Stomach (tissue), 19 donors: ENCODE data around the gene MAP7. TPM values are rescaled to one million over a fixed set of nuclear protein-coding genes. Genes with fewer than 3 reads are reported as not detected.

Experiments used
- DNase-seq, 2 donors: peaks; one replicate each; pipeline versions ENCODE4 v3.0.0 to v3.0.0-alpha.2; 2013 to 2019
- H3K27ac ChIP-seq, 5 donors: fragments of 200-600 bp in 4 of 5; sonication (generic) in 4 of 5; one replicate each; pipeline ENCODE4 v1.5.1; 2013 to 2019; ENCODE audit warnings: mild to moderate bottlenecking in 1 of 5, moderate library complexity in 1 of 5
- H3K27me3 ChIP-seq, 3 donors: fragments of 200-600 bp; sonication (generic); one replicate each; pipeline ENCODE4 v1.5.1; 2017 to 2019; ENCODE audit warnings: mixed run types in 1 of 3
- H3K36me3 ChIP-seq, 4 donors: fragments of 200-600 bp; sonication (generic); 1 replicate in 3 of 4; 2 replicates in 1 of 4; pipeline ENCODE4 v1.5.1; 2016 to 2019
- H3K4me1 ChIP-seq, 4 donors: fragments of 200-600 bp; sonication (generic); one replicate each; pipeline ENCODE4 v1.5.1; 2016 to 2019
- H3K4me3 ChIP-seq, 4 donors: fragments of 200-600 bp; sonication (generic) in 3 of 4; one replicate each; pipeline ENCODE4 v1.5.1; 2016 to 2019; ENCODE audit warnings: mild to moderate bottlenecking in 1 of 4
- H3K9me3 ChIP-seq, 4 donors: fragments of 200-600 bp; sonication (generic); one replicate each; pipeline ENCODE4 v1.5.1; 2016 to 2019
- EP300 ChIP-seq: sonication (generic); formaldehyde crosslinking; IDR thresholded peaks from one replicate; pipeline ENCODE4 v1.6.1; 2017; ENCODE audit warnings: antibody characterized with exemption
- POLR2A ChIP-seq, 4 donors: fragments of 450-650 bp; IDR thresholded peaks; one replicate each; pipeline ENCODE4 v1.6.1; 2016; ENCODE audit warnings: antibody characterized with exemption in 4 of 4, control low read depth in 2 of 4, mild to moderate bottlenecking in 1 of 4, moderate library complexity in 1 of 4
- POLR2AphosphoS5 ChIP-seq, 3 donors: sonication (generic); formaldehyde crosslinking; IDR thresholded peaks; one replicate each; pipeline ENCODE4 v1.6.1; 2016; ENCODE audit warnings: antibody characterized with exemption in 3 of 3
- WGBS, 5 donors: extraction: QIAGEN DNeasy Blood & Tissue Kit in 3 of 5; methylation state at CpG; one replicate each; pipeline versions ENCODE4 v1.1.5 to v1.1.7; 2013 to 2018; 5-methylcytosine and 5-hydroxymethylcytosine counted together
- intact Hi-C: fragments of 100-400 bp; cut with DNase I; formaldehyde crosslinking; loops from one replicate; pipeline ENCODE4 v1.15.1; 2023; ENCODE audit warnings: low total_unique reads
- long read RNA-seq, 10 donors: transcript quantifications; one replicate each; lab custom pipeline, GENCODE V29; 2026
- polyA plus RNA-seq, 3 donors: library from polyadenylated mRNA; stranded (reverse); fragments of 200-250 nt; gene quantifications; one replicate each; pipeline ENCODE4 v1.2.3, GENCODE V29; 2013
- total RNA-seq, 5 donors: library from RNA; depleted of rRNA; stranded (reverse); fragments of >200 nt; gene quantifications; one replicate each; pipeline versions ENCODE4 v1.1.0 to v1.2.3, GENCODE V29; 2014 to 2016
- TF ChIP-seq, protein P1 (sequence below), 7 experiments: fragments of 450-650 bp in 4 of 7; fragments of 200-600 bp in 3 of 7; sonication (generic) in 3 of 7; IDR thresholded peaks; one replicate each; pipeline ENCODE4 v1.5.1; 2016 to 2019; ENCODE audit warnings: antibody characterized with exemption in 7 of 7, control low read depth in 2 of 7, mild to moderate bottlenecking in 1 of 7
- donor health status: healthy with polysubstance abuse.
- donor health status: Bipolar disorder and iron deficiency.
- donor health status: healthy.

The MAP7 gene
- total RNA-seq (10 to 100 TPM in 3 of 5 donors, 1 to 10 TPM in 2; 2.3 to 28.3 (median 14.5) TPM), polyA plus RNA-seq (10 to 100 TPM in 1 of 3 donors, 1 to 10 TPM in 2; 7.6 to 11.6 (median 7.8) TPM)
- long read RNA-seq, donor 1, result 0 reads
- long read RNA-seq, donor 2, full-length matches to known transcripts, result 3 of 3 reads
- long read RNA-seq, donor 2, partial matches to known transcripts, result 0 of 3 reads
- long read RNA-seq, donor 2, other reads (novel, unspliced or antisense), result 0 of 3 reads
- long read RNA-seq, donor 3, full-length matches to known transcripts, result 1 of 1 reads
- long read RNA-seq, donor 3, partial matches to known transcripts, result 0 of 1 reads
- long read RNA-seq, donor 3, other reads (novel, unspliced or antisense), result 0 of 1 reads
- long read RNA-seq, donor 4, result 0 reads
- long read RNA-seq, donor 5, full-length matches to known transcripts, result 2 of 2 reads
- long read RNA-seq, donor 5, partial matches to known transcripts, result 0 of 2 reads
- long read RNA-seq, donor 5, other reads (novel, unspliced or antisense), result 0 of 2 reads
- long read RNA-seq, donor 6, full-length matches to known transcripts, result 7 of 7 reads
- long read RNA-seq, donor 6, partial matches to known transcripts, result 0 of 7 reads
- long read RNA-seq, donor 6, other reads (novel, unspliced or antisense), result 0 of 7 reads
- long read RNA-seq, donor 7, full-length matches to known transcripts, result 2 of 2 reads
- long read RNA-seq, donor 7, partial matches to known transcripts, result 0 of 2 reads
- long read RNA-seq, donor 7, other reads (novel, unspliced or antisense), result 0 of 2 reads
- long read RNA-seq, donor 8, full-length matches to known transcripts, result 1 of 1 reads
- long read RNA-seq, donor 8, partial matches to known transcripts, result 0 of 1 reads
- long read RNA-seq, donor 8, other reads (novel, unspliced or antisense), result 0 of 1 reads
- long read RNA-seq, donor 9, full-length matches to known transcripts, result 1 of 1 reads
- long read RNA-seq, donor 9, partial matches to known transcripts, result 0 of 1 reads
- long read RNA-seq, donor 9, other reads (novel, unspliced or antisense), result 0 of 1 reads
- long read RNA-seq, donor 10, full-length matches to known transcripts, result 1 of 1 reads
- long read RNA-seq, donor 10, partial matches to known transcripts, result 0 of 1 reads
- long read RNA-seq, donor 10, other reads (novel, unspliced or antisense), result 0 of 1 reads

DNA sequence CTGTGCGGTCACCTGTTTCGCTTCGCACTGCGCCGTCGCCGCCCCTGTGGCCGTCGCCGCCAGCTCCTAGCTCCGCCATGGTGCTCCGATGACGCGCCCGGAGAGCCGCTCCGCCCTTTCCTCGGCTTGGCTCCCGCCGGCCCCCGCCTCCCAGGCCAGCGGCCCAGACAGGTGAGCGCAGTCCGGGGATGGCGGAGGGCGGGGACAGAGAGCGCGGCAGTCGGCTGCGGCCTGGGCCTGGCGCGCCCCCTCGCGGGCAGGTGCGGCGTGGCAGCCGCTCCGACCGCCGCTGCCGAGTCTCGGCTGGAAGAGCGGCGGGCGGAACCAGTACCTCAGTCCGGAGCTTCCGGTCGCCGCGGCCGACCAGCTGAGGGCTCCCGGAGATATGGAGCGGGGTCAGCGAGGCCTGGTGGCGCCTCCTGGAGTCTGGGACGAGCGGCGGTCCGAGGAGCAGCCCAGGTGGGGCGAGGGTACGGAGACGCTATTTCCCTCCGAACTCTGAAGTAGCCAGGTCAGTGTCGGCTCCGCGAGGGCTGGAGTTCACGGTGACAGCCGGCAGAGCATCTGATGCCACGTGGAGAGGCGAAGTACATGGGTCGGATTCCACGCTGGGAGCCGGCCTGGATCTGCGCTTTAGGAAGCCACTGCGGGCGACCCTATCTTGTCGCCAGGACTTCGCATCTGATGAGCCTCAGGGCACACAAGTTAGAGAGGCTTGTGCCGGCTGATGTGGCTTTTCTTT is at the start of gene MAP7:
TSS of gene MAP7 (minus strand) at position 93 of the 742 bp plus-strand sequence. CDS start at position 79, 14 bp downstream.
- intact Hi-C loops, result no loop called here
- Histone ChIP-seq H3K27ac (peak within 1 kb of the TSS; percentile 83 to 96 (median 88)), H3K9me3 (no peaks in the 10 kb centered on the region), H3K4me3 (peak within 1 kb of the TSS; percentile 73 to 80 (median 79)), H3K4me1 (peaks cover 11 to 39% (median 23%) of the 10 kb centered on the region in 4 donors), H3K36me3 (peaks cover 0 to 14% (median under 1%) of the 10 kb centered on the region in 4 donors), H3K27me3 (peaks cover 0 to 23% (median 10%) of the 10 kb centered on the region in 3 donors)
- TF ChIP-seq POLR2A (IDR thresholded peaks at IDR 0.05) (no peak), POLR2AphosphoS5 (IDR thresholded peaks at IDR 0.05) (peak in 2 of 3 donors; percentile 69 to 73)
- TF ChIP-seq, protein P1, sequence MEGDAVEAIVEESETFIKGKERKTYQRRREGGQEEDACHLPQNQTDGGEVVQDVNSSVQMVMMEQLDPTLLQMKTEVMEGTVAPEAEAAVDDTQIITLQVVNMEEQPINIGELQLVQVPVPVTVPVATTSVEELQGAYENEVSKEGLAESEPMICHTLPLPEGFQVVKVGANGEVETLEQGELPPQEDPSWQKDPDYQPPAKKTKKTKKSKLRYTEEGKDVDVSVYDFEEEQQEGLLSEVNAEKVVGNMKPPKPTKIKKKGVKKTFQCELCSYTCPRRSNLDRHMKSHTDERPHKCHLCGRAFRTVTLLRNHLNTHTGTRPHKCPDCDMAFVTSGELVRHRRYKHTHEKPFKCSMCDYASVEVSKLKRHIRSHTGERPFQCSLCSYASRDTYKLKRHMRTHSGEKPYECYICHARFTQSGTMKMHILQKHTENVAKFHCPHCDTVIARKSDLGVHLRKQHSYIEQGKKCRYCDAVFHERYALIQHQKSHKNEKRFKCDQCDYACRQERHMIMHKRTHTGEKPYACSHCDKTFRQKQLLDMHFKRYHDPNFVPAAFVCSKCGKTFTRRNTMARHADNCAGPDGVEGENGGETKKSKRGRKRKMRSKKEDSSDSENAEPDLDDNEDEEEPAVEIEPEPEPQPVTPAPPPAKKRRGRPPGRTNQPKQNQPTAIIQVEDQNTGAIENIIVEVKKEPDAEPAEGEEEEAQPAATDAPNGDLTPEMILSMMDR (IDR thresholded peaks at IDR 0.05), result peak in 5 of 7 experiments; percentile 51 to 96 (median 91)
- DNase-seq, result peak; percentile 94 to 96
- 1 to 3% (median 2%) methylated on average over 32 to 79 of the region's 79 CpGs for WGBS, 5 donors

DNA sequence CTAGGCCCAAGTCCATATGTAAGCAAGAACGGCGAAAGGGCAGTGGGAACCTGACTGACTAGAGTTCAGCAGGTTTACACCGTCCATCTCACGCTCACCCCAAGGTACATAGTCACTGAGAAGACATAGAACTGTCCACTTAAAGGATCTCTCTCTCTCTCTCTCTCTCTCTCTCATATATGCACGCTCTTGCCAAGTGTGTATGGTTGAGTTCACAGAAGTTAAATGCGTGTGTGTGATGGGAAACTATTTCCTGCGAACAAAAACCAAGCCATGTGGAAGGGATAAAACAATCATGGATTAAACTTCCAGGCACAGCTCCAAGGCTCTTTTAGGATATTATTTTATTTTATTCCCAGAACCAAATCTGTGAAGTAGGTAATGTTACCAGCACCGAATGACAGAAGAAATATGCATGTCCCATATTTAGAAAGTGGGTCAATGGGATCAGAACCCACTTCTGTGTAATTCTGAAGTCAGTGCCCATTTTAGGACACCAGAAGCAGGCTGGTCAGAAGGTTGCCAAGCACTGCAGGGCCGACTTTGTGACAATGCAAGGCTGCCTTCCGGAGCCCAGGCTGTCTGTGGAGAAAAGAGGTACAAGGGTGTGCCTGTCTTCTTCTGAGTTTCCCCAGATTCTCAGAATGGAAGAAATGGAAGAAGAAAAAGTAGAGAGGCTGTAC is 49.2 kb upstream of the MAP7 start:
- Histone ChIP-seq H3K9me3 (no peaks in the 10 kb centered on the region), H3K4me3 (no peak overlapping the region), H3K27ac (peak overlapping the region in 3 of 5 donors; percentile 9 to 68 (median 20)), H3K27me3 (no peaks in the 10 kb centered on the region), H3K4me1 (peaks cover 0 to 35% (median 8%) of the 10 kb centered on the region in 4 donors), H3K36me3 (peaks cover 11 to 75% (median 44%) of the 10 kb centered on the region in 4 donors)
- TF ChIP-seq POLR2AphosphoS5 (IDR thresholded peaks at IDR 0.05) (no peak), EP300 (no peak), POLR2A (IDR thresholded peaks at IDR 0.05) (no peak)
- intact Hi-C loops, result no loop called here
- peak in 1 of 2 donors; percentile 60 for DNase-seq
- WGBS, 5 donors, result 74 to 85% (median 79%) methylated on average over 10 of the region's 10 CpGs

DNA sequence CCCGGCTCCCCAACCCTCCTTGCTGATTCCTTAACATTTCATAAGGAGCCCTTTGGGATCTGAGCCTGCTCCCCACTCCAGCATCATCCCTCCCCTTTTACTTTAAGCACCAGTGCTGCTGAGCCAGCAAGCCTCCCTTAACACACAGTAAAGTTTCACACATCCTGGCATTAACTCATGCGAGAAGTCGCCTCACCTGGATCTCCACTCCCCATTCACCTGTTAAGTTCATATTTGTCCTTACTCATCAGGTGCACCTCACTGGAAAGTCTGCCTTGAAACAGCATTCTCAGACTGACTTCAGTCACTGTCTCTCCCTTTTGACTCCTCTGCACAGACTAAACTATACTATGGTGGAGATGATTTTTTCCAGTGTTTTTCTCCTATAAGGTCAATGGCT is 47.8 kb upstream of the MAP7 start:
- H3K4me3 ChIP-seq, result no peak overlapping the region
- TF ChIP-seq, protein P1 (IDR thresholded peaks at IDR 0.05), result no peak
- no peak for TF ChIP-seq EP300
- no peak for TF ChIP-seq POLR2AphosphoS5 (IDR thresholded peaks at IDR 0.05)
- H3K4me1 ChIP-seq, result peaks cover 0 to 41% (median 17%) of the 10 kb centered on the region in 4 donors
- H3K36me3 ChIP-seq, result peaks cover 0 to 62% (median 31%) of the 10 kb centered on the region in 4 donors
- no peaks in the 10 kb centered on the region for H3K9me3 ChIP-seq
- intact Hi-C loops, result no loop called here
- 94 to 100% (median 97%) methylated on average over 3 of the region's 3 CpGs for WGBS, 5 donors
- DNase-seq, result no peak
- H3K27ac ChIP-seq, result no peak overlapping the region
- no peaks in the 10 kb centered on the region for H3K27me3 ChIP-seq

DNA sequence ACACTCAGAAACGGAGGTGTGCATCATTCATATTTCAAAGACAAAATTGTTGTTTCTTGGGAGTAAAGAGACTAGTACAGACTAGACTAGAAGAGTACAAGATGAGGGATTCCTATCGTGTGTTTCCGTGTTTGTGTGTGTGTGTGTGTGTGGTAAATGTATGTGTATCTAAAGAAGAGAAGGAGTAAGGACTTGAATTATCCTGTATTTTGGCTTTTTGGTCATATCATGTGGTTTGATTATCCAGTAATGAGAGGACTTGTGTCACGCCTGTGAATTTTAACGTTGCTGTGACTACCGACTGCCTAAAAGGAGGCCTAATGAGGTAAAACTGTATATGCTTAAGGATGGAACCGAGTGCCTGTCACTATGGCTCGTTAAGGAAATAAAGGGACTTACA is 44.4 kb upstream of the MAP7 start:
- no peaks in the 10 kb centered on the region for H3K9me3 ChIP-seq
- TF ChIP-seq POLR2AphosphoS5 (IDR thresholded peaks at IDR 0.05) (no peak), EP300 (no peak), POLR2A (IDR thresholded peaks at IDR 0.05) (no peak)
- TF ChIP-seq, protein P1 (IDR thresholded peaks at IDR 0.05), result no peak
- no peak for DNase-seq
- peak overlapping the region in 3 of 5 donors; percentile 43 to 82 (median 73) for H3K27ac ChIP-seq
- no peaks in the 10 kb centered on the region for H3K27me3 ChIP-seq
- peaks cover 0 to 21% (median 10%) of the 10 kb centered on the region in 4 donors for H3K4me1 ChIP-seq
- intact Hi-C loops, result no loop called here
- H3K36me3 ChIP-seq, result peaks cover 20 to 71% (median 59%) of the 10 kb centered on the region in 4 donors
- no peak overlapping the region for H3K4me3 ChIP-seq
- 93 to 97% (median 95%) methylated on average over 8 of the region's 8 CpGs for WGBS, 5 donors
